Measurements from ENCODE around the gene ARHGAP18.

DNA sequence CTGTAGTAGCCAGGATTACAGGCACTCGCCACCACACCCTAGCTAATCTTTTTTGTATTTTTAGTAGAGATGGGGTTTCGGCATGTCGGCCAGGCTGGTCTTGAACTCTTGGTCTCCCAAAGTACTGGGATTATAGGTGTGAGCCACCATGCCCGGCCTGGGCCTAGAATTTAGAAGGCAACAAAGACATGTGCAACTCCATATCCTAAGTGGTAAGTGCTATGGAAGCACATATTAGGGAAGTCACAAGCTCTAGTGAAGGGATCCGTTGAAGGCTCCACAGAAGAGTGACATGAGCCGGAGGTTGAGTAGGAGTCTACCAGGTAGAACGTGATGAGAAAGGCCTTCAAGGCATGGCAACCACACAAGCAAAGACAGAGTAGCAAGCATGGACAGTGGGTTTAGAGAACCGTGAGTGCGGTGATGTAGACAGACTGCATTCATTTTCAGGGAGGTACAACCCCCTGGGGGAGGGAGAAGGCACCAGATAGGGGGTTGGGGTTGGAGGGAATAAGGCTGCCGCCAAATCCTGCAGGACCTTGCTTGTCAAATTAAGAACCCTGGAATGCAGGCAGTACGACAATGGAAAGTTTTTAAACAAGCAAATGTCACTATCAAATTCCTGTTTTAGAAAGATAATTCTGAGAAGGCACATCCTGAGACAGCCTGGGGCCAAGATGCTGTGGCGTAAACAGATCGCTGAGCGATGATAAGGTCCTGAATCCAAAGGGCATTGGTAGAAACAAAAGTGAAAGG is 50.2 kb downstream of the ARHGAP18 start:
- no peak for TF ChIP-seq POLR2A (IDR thresholded peaks at IDR 0.05)
- TF ChIP-seq, protein P1, sequence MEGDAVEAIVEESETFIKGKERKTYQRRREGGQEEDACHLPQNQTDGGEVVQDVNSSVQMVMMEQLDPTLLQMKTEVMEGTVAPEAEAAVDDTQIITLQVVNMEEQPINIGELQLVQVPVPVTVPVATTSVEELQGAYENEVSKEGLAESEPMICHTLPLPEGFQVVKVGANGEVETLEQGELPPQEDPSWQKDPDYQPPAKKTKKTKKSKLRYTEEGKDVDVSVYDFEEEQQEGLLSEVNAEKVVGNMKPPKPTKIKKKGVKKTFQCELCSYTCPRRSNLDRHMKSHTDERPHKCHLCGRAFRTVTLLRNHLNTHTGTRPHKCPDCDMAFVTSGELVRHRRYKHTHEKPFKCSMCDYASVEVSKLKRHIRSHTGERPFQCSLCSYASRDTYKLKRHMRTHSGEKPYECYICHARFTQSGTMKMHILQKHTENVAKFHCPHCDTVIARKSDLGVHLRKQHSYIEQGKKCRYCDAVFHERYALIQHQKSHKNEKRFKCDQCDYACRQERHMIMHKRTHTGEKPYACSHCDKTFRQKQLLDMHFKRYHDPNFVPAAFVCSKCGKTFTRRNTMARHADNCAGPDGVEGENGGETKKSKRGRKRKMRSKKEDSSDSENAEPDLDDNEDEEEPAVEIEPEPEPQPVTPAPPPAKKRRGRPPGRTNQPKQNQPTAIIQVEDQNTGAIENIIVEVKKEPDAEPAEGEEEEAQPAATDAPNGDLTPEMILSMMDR (IDR thresholded peaks at IDR 0.05) = no peak
